Adrenal gland (tissue), 5 donors: Measurements from ENCODE around the gene CCDC17.

Experiments used
- POLR2A ChIP-seq, 2 donors: fragments of 450-650 bp; IDR thresholded peaks; one replicate each; pipeline ENCODE4 v1.6.1; 2017; ENCODE audit warnings: antibody characterized with exemption in 2 of 2, mild to moderate bottlenecking in 2 of 2, moderate library complexity in 1 of 2
- TF ChIP-seq, protein P1 (sequence below), 6 experiments: fragments of 450-650 bp in 4 of 6; fragments of 200-600 bp in 2 of 6; sonication (generic) in 1 of 6; IDR thresholded peaks; 1 replicate in 5 of 6; 2 replicates in 1 of 6; pipeline versions ENCODE4 v1.5.1 to v1.8.0; 2016 to 2021; ENCODE audit warnings: antibody characterized with exemption in 6 of 6, mild to moderate bottlenecking in 2 of 6, moderate library complexity in 1 of 6
- donor health status: DM: no; HTN: no; CAD: no.

DNA sequence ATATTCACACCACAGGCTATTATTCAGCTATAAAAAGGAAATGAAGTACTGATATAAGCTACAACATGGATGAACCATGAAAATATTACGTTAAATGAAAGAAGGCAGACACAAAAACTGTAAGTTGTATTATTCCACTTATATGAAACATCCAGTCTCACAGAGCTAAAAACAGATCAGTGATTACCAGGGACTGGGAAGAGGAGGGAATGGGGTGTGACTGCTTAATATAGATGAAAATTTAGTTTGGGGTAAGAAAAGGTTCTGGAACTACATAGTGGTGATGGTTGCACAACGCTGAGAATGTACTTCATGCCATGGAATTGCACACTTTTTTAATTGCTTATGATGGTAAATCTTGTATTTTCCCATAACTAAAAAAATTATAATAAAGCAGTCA, 43.0 kb upstream of the CCDC17 start:
- TF ChIP-seq, protein P1, sequence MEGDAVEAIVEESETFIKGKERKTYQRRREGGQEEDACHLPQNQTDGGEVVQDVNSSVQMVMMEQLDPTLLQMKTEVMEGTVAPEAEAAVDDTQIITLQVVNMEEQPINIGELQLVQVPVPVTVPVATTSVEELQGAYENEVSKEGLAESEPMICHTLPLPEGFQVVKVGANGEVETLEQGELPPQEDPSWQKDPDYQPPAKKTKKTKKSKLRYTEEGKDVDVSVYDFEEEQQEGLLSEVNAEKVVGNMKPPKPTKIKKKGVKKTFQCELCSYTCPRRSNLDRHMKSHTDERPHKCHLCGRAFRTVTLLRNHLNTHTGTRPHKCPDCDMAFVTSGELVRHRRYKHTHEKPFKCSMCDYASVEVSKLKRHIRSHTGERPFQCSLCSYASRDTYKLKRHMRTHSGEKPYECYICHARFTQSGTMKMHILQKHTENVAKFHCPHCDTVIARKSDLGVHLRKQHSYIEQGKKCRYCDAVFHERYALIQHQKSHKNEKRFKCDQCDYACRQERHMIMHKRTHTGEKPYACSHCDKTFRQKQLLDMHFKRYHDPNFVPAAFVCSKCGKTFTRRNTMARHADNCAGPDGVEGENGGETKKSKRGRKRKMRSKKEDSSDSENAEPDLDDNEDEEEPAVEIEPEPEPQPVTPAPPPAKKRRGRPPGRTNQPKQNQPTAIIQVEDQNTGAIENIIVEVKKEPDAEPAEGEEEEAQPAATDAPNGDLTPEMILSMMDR (IDR thresholded peaks at IDR 0.05) = no peak
- no peak for TF ChIP-seq POLR2A (IDR thresholded peaks at IDR 0.05)
